HL-60 (cell line): Measurements from ENCODE around the gene CYB5RL.

Experiments used
- DNase-seq, 2 experiments: peaks; one replicate each; pipeline ENCODE4 v3.0.0-alpha.2; 2010 to 2020; ENCODE audit warnings: low read depth in 1 of 2, low spot score in 1 of 2
- H3K27ac ChIP-seq: fragments of 250-450 bp; sonication (Bioruptor Pico); replicated peaks from 2 replicates; pipeline ENCODE4 v1.5.1; 2020; ENCODE audit warnings: mild to moderate bottlenecking, moderate library complexity
- H3K27me3 ChIP-seq: fragments of 250-450 bp; sonication (Bioruptor Pico); 2 replicates; pipeline ENCODE4 v1.5.1; 2021; ENCODE audit warnings: mild to moderate bottlenecking, moderate library complexity; ENCODE audit not compliant: insufficient read depth, poor library complexity, severe bottlenecking
- H3K4me3 ChIP-seq: replicated peaks from 2 replicates; pipeline ENCODE4 v1.5.1; 2011; ENCODE audit warnings: mild to moderate bottlenecking, control low read depth, low read length; ENCODE audit not compliant: insufficient read depth
- CTCF ChIP-seq: IDR thresholded peaks from one replicate; pipeline ENCODE4 v1.5.1; 2011; ENCODE audit warnings: low read length, control low read depth, inconsistent platforms; ENCODE audit not compliant: insufficient read depth
- GABPA ChIP-seq: IDR thresholded peaks from 2 replicates; pipeline ENCODE4 v1.6.1; 2012; ENCODE audit warnings: low read depth
- POLR2AphosphoS5 ChIP-seq: IDR thresholded peaks from 2 replicates; pipeline ENCODE4 v1.6.1; 2012; ENCODE audit warnings: low read depth
- REST ChIP-seq: IDR thresholded peaks from 2 replicates; pipeline ENCODE4 v1.6.1; 2012; ENCODE audit warnings: low read depth; ENCODE audit not compliant: insufficient replicate concordance
- SPI1 ChIP-seq: IDR thresholded peaks from 2 replicates; pipeline ENCODE4 v1.6.1; 2012; ENCODE audit warnings: low read depth, mild to moderate bottlenecking, borderline replicate concordance

CYB5RL gene

GRCh38 chr1:54151013-54151412 is 48.8 kb downstream of the CYB5RL start:
- TF ChIP-seq CTCF (no peak), GABPA (no peak), REST (no peak), SPI1 (no peak), POLR2AphosphoS5 (no peak)
- Histone ChIP-seq H3K27ac (no peak overlapping the region), H3K27me3 (no peaks in the 10 kb centered on the region), H3K4me3 (no peak overlapping the region)
- DNase-seq: no peak
